Keratinocyte (primary cell): ENCODE data around the gene STRADA.

ENCODE experiments used
- EZH2 ChIP-seq: IDR thresholded peaks from one replicate; pipeline ENCODE4 v1.6.1; 2012; ENCODE audit warnings: inconsistent platforms, mild to moderate bottlenecking, low read length, moderate library complexity
- TF ChIP-seq, protein P1 (sequence below), 3 experiments: IDR thresholded peaks in 1 of 3; conservative IDR thresholded peaks in 1 of 3; optimal IDR thresholded peaks in 1 of 3; 2 replicates in 2 of 3; 3 replicates in 1 of 3; pipeline versions ENCODE3 to v1.5.1; 2011; ENCODE audit warnings: low read length in 3 of 3, mild to moderate bottlenecking in 3 of 3, moderate library complexity in 2 of 3, control low read depth in 1 of 3, inconsistent platforms in 1 of 3; ENCODE audit not compliant: insufficient read depth in 2 of 3; ENCODE audit errors: extremely low read depth in 1 of 3

DNA sequence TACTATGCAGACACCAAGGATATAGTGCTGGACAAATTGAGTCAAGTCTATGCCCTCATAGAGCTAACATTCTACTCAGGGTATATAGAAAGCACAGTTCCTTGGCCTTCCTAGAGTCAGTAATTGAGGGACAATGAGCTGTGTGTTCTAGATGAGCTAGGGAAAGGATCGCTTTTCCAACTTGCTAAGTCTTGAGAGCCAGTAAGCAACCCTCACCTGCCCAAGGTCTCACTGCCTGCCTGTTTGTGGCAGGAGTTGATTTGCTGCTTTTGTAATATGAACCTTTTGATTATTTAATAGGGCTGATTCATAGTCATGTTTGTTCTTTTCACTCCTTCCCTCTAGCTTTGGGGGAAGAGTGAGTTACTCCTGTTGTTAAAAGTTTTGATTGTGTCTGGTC is 38.9 kb upstream of the STRADA start:
- TF ChIP-seq EZH2, result no peak
- TF ChIP-seq, protein P1, sequence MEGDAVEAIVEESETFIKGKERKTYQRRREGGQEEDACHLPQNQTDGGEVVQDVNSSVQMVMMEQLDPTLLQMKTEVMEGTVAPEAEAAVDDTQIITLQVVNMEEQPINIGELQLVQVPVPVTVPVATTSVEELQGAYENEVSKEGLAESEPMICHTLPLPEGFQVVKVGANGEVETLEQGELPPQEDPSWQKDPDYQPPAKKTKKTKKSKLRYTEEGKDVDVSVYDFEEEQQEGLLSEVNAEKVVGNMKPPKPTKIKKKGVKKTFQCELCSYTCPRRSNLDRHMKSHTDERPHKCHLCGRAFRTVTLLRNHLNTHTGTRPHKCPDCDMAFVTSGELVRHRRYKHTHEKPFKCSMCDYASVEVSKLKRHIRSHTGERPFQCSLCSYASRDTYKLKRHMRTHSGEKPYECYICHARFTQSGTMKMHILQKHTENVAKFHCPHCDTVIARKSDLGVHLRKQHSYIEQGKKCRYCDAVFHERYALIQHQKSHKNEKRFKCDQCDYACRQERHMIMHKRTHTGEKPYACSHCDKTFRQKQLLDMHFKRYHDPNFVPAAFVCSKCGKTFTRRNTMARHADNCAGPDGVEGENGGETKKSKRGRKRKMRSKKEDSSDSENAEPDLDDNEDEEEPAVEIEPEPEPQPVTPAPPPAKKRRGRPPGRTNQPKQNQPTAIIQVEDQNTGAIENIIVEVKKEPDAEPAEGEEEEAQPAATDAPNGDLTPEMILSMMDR (optimal IDR thresholded peaks at IDR 0.05 in 1 of 3, IDR thresholded peaks at IDR 0.05 in 1 of 3, conservative IDR thresholded peaks at IDR 0.05 in 1 of 3; ENCODE audit: extremely low read depth in 1 of 3, insufficient read depth in 2 of 3, low read length in 3 of 3), result no peak
